ENCODE measurements around the gene FOXA1. TPM values are rescaled to one million over a fixed set of nuclear protein-coding genes. Genes with fewer than 3 reads are reported as not detected.
A peak's percentile ranks its signal among the peaks of the same experiment; 100 is the strongest.

FOXA1 gene
- under 0.01 and 0.18 TPM in 2 replicates for total RNA-seq (2012; rRNA removed)
- polyA plus RNA-seq (2012; rRNA removed), result 0.09 and 0.31 TPM in 2 replicates
- polyA plus RNA-seq (2012; cell fraction: cytosol; rRNA removed), result 0.04 and 0.36 TPM in 2 replicates
- 0.30 and 0.38 TPM in 2 replicates for polyA plus RNA-seq (2012; cell fraction: nucleus; rRNA removed; ENCODE audit: low replicate concordance)
- percentile 44 among the genes with signal in this experiment for Bru-seq, nascent RNA
- BruChase-seq, experiment 1, labeled RNA remaining after a 6-hour chase, result percentile 41 among the genes with signal in this experiment
- BruChase-seq, experiment 2, labeled RNA remaining after a 2-hour chase, result percentile 45 among the genes with signal in this experiment
- long read RNA-seq, partial matches to known transcripts, result 0 of 1 reads
- long read RNA-seq, other reads (novel, unspliced or antisense), result 1 of 1 reads

DNA sequence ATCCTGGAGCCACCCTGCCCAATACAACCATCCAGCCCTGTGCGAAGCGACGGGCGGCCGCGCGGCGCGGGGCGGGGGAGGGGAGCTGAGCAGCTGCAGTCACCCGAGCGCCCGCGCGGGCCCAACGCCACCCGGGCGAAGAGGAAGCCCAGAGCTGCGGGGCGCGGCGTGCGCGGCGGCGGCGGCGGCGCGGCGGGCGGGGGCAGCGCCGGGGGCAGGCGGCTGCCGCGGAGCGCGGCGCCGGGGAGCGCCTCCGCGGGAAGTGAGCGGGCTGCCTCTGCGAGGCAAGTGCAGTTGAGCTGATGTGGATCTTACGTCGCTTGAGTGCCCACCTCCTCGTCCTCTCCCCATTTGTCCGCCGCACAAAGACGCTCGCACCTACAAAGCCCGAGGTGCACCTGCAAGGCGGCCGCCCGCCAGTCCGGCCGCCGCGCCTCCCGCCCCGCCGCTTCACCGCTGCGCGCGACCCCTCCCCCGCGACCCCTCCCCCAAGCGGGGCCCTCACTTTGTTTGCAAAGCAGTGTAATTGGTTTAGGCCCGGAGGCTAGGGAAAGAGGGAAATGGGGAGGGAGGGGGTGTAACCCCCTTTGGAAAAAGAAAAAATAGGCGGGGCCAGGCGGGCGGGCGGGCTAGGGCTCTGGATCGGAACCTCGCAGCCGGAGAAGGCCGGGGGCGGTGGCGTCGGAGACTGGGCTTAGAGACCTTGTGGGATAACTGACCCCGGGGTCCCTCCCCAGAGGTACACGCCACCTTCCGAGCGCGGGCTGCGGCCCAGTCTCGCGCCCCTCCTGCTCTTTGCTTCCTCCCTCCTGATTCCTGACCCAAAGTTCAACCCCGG lies at the start of gene FOXA1, which contains the start of gene TTC6:
Gene FOXA1, minus strand, starts transcription at position 279 of the 838 bp plus-strand sequence. Its CDS starts 277 bp downstream, at position 2.
Gene TTC6, plus strand, starts transcription at position 659 of the 838 bp plus-strand sequence. CDS start 26,436 bp downstream, outside the sequence.
- dilution Hi-C loops (cut with HindIII; ENCODE audit: low sequenced_read_pairs, unreplicated experiment), result no loop called here
- Histone ChIP-seq H3K9me1 (ENCODE audit: insufficient read depth, low read length) (0 out of 2 replicates have a peak, but pooled peaks cover 3% of the 10 kb centered on the region), H3K9ac (ENCODE audit: low read depth, low read length) (no peak within 1 kb of the TSS), H3K79me1 (ENCODE audit: low read depth in 1 of 2, low read length in 2 of 2) (no peaks in the 10 kb centered on the region), H3K4ac (ENCODE audit: low read depth, low read length) (no peak within 1 kb of the TSS), H2BK20ac (ENCODE audit: low read depth, low read length) (no peak within 1 kb of the TSS), H3K9me3 (ENCODE audit: control insufficient read depth, insufficient read depth, low read length) (peaks cover 21% of the 10 kb centered on the region), H2AK5ac (ENCODE audit: low read depth, low read length) (no peak within 1 kb of the TSS), H3K4me3 (ENCODE audit: insufficient read depth, low read depth, low read length) (peak within 1 kb of the TSS; percentile 69), H2AFZ (replicated peaks; ENCODE audit: low read length, poor library complexity) (peak within 1 kb of the TSS; percentile 69), H2AK9ac (replicated peaks; ENCODE audit: low read depth, low read length, poor library complexity) (peak within 1 kb of the TSS; percentile 34), H2BK15ac (ENCODE audit: low read depth, low read length) (no peak within 1 kb of the TSS), H3K27ac (ENCODE audit: insufficient read depth, low read length) (no peak within 1 kb of the TSS), H3K36me3 (ENCODE audit: control insufficient read depth, insufficient read depth, low read length) (no peaks in the 10 kb centered on the region), H2BK120ac (ENCODE audit: low read depth, low read length) (no peak within 1 kb of the TSS), H4K5ac (ENCODE audit: low read depth, low read length) (no peak within 1 kb of the TSS), H3K23ac (ENCODE audit: low read depth, low read length) (no peak within 1 kb of the TSS; the same call in 1 of the 2 replicates), H3K14ac (replicated peaks; ENCODE audit: low read depth, low read length) (no peak within 1 kb of the TSS), H3K4me2 (ENCODE audit: low read depth, low read length) (peak within 1 kb of the TSS; percentile 77), H4K20me1 (ENCODE audit: insufficient read depth, low read length) (no peaks in the 10 kb centered on the region), H3K27me3 (ENCODE audit: control insufficient read depth, insufficient read depth, low read length) (peaks cover 81% of the 10 kb centered on the region), H4K8ac (ENCODE audit: low read depth in 2 of 2, low read length in 2 of 2) (no peak within 1 kb of the TSS), H3K56ac (ENCODE audit: extremely low read depth, insufficient read depth, low read length) (no peak within 1 kb of the TSS), H3K4me1 (ENCODE audit: control insufficient read depth, insufficient read depth, low read length) (peaks cover 5% of the 10 kb centered on the region; the same call in 1 of the 2 replicates), H3K18ac (ENCODE audit: low read depth, low read length) (no peak within 1 kb of the TSS), H4K91ac (ENCODE audit: insufficient read depth, low read depth, low read length) (no peak within 1 kb of the TSS), H2BK5ac (ENCODE audit: low read depth, low read length, poor library complexity, severe bottlenecking) (no peak within 1 kb of the TSS)
- in situ Hi-C loops (cut with MboI; ENCODE audit: low sequenced_read_pairs), result no loop called here
- intact Hi-C loops (cut with micrococcal nuclease), result loop anchor here (1.0 to 5.0 kb wide), 3 partner anchors 112 to 349 kb away; no protein-coding TSS in a partner anchor
- CTCF ChIA-PET, result interaction anchor here (0.8 to 1.2 kb wide), 2 partner anchors 349 to 359 kb away, joined by 6 to 8 read pairs; no protein-coding TSS in a partner anchor
- POLR2A ChIA-PET (ENCODE audit: unreplicated experiment), result interaction anchor here (0.6 kb wide), 1 partner anchor 135 kb away, joined by 4 read pairs; no protein-coding TSS in a partner anchor
- WGBS, 2 experiments (ENCODE audit: extremely low coverage in 2 of 2, insufficient read length in 1 of 2), result 5% methylated on average over 13 of the region's 92 CpGs; no CpG with 5 or more reads in 1 of the 2 experiments
- ATAC-seq (ENCODE audit: low read depth), result peak; percentile 78
- DNase-seq, result peak; percentile 24
- no TSS peak for BruUV-seq (replicated peaks)
- TF ChIP-seq FOS (IDR thresholded peaks at IDR 0.05; ENCODE audit: low read depth, low read length), result no peak
- no peak for TF ChIP-seq RCOR1 (IDR thresholded peaks at IDR 0.05; ENCODE audit: insufficient replicate concordance, low read length)
- no peak for TF ChIP-seq NFE2L2 (IDR thresholded peaks at IDR 0.05; ENCODE audit: low read depth, low read length)
- TF ChIP-seq CHD1 (IDR thresholded peaks at IDR 0.05; ENCODE audit: low read depth, low read length), result no peak
- TF ChIP-seq CEBPB (IDR thresholded peaks at IDR 0.05; ENCODE audit: low read depth, low read length), result no peak
- TF ChIP-seq MAZ (IDR thresholded peaks at IDR 0.05; ENCODE audit: borderline replicate concordance, low read depth, low read length), result no peak; the same call in 1 of the 2 replicates
- no peak for TF ChIP-seq RFX5 (IDR thresholded peaks at IDR 0.05; ENCODE audit: low read depth, low read length)
- no peak for TF ChIP-seq POLR2A (IDR thresholded peaks at IDR 0.05; ENCODE audit: low read depth, low read length)
- TF ChIP-seq MAFK (IDR thresholded peaks at IDR 0.05; ENCODE audit: low read depth, low read length), result no peak
- TF ChIP-seq, protein P1, sequence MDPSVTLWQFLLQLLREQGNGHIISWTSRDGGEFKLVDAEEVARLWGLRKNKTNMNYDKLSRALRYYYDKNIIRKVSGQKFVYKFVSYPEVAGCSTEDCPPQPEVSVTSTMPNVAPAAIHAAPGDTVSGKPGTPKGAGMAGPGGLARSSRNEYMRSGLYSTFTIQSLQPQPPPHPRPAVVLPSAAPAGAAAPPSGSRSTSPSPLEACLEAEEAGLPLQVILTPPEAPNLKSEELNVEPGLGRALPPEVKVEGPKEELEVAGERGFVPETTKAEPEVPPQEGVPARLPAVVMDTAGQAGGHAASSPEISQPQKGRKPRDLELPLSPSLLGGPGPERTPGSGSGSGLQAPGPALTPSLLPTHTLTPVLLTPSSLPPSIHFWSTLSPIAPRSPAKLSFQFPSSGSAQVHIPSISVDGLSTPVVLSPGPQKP (IDR thresholded peaks at IDR 0.05; ENCODE audit: borderline replicate concordance, low read depth, low read length), result no peak
- TF ChIP-seq, protein P2, sequence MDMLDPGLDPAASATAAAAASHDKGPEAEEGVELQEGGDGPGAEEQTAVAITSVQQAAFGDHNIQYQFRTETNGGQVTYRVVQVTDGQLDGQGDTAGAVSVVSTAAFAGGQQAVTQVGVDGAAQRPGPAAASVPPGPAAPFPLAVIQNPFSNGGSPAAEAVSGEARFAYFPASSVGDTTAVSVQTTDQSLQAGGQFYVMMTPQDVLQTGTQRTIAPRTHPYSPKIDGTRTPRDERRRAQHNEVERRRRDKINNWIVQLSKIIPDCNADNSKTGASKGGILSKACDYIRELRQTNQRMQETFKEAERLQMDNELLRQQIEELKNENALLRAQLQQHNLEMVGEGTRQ (IDR thresholded peaks at IDR 0.05; ENCODE audit: low read depth, low read length), result no peak
- no peak for TF ChIP-seq MXI1 (IDR thresholded peaks at IDR 0.05; ENCODE audit: borderline replicate concordance, low read depth, low read length)
- TF ChIP-seq BHLHE40 (IDR thresholded peaks at IDR 0.05; ENCODE audit: low read depth, low read length), result no peak
